ENCODE data around the gene HIKESHI.

HIKESHI gene

DNA sequence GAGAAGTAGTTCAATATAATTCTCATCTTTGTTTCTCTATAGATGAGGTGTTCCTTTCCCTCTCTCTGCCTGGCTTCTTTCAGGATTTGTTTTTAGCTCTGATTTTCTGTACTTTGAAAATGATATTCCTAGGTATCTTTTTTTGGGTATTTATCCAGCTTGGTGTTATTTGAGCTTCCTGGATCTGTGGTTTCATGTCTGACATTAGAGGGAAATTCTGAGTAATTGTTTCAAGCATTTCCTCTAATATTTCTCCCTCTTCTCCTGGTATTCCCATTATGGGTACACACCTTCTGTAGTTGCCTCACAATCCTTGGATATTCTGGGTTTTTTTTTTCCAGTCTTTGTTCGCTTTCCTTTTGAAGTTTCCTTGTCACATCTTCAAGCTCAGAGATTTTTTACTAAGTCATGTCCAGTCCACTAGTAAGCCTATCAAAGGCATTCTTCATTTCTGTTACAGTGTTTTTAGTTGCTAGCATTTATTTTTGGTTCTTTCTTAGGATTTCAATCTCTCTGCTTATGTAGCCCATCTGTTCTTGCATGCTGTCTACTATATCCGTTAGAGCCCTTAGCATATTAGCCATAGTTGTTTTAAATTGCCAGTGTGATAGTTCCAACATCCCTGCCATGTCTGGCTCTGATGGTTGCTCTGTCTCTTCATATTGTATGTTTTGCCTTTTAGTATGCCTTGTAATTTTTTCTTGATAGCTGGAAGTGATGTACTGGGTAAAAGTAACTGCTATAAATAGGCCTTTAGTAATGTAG is 78.4 kb downstream of the HIKESHI start:
- in situ Hi-C loops (cut with HindIII; ENCODE audit: low sequenced_read_pairs): no loop called here
- no peak for DNase-seq (ENCODE audit: low read depth)
- TF ChIP-seq, protein P1, sequence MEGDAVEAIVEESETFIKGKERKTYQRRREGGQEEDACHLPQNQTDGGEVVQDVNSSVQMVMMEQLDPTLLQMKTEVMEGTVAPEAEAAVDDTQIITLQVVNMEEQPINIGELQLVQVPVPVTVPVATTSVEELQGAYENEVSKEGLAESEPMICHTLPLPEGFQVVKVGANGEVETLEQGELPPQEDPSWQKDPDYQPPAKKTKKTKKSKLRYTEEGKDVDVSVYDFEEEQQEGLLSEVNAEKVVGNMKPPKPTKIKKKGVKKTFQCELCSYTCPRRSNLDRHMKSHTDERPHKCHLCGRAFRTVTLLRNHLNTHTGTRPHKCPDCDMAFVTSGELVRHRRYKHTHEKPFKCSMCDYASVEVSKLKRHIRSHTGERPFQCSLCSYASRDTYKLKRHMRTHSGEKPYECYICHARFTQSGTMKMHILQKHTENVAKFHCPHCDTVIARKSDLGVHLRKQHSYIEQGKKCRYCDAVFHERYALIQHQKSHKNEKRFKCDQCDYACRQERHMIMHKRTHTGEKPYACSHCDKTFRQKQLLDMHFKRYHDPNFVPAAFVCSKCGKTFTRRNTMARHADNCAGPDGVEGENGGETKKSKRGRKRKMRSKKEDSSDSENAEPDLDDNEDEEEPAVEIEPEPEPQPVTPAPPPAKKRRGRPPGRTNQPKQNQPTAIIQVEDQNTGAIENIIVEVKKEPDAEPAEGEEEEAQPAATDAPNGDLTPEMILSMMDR (IDR thresholded peaks at IDR 0.05; ENCODE audit: low read depth, low read length, missing control alignments): no peak
- no peak overlapping the region for H3K4me3 ChIP-seq (ENCODE audit: low read depth, low read length)

DNA sequence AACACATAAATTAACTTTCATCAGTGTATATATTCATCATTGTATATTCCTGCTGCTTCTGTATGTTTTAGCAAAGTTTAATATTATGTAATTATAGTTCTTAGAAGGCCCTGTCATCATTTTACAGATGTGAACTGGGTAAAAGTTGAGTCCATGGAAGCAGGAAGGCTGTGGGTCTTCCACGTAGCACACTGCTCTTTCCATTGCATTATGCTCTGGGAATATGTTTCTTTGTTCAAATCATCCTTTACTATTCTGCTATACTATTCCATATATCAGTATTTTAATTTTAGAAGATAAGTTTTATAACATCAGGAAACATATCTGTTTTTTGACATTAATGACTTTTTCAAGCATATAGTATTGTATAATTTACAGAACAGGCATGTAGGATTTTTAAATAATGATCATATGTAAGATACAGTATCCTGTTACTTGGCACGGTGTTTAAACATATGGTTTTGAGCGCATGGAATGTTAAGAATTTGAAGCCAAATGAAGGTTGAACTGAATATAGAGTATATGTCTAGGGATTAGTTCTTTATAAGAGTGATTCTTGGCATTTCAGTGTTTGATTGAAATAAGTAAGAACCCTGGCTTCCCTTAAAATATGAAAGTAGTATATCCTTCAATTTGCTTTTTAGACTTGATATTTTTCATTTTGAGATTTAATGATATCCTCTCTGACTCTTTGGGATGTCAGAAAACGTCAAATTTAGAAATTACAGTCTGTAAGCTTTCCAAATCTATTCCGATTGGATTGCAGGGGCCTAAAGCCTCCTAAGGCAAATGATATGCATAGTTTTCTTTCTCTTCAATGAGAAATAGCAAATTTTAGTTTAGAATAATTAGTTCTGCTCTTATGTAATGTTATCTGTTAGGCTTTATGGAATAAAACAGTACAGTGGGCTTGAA is 81.3 kb downstream of the HIKESHI start:
- H3K4me3 ChIP-seq (ENCODE audit: low read depth, low read length): no peak overlapping the region
- no peak for DNase-seq (ENCODE audit: low read depth)
- TF ChIP-seq, protein P1 (IDR thresholded peaks at IDR 0.05; ENCODE audit: low read depth, low read length, missing control alignments): no peak
- in situ Hi-C loops (cut with HindIII; ENCODE audit: low sequenced_read_pairs): no loop called here

DNA sequence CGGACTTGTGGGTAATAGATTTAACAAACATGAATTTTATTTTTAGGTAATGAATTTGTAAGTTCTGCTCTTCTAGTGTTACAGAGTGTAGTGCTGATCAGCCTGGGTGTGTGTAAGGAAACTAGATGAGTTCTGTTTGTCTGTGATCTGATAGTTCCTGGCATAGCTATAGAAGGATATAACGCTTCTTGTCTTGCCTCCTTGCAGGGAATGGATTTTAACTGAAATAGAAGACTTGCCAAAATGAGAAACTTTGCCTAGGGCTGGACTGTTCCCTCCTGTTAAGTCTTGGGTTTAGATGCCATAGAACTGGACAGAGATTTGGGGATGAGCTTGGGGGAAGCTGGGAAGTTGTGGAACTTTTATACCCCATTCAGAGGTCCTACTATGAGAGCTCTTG is 84.2 kb downstream of the HIKESHI start:
- H3K4me3 ChIP-seq (ENCODE audit: low read depth, low read length): no peak overlapping the region
- no peak for DNase-seq (ENCODE audit: low read depth)
- TF ChIP-seq, protein P1 (IDR thresholded peaks at IDR 0.05; ENCODE audit: low read depth, low read length, missing control alignments): no peak
- in situ Hi-C loops (cut with HindIII; ENCODE audit: low sequenced_read_pairs): no loop called here

DNA sequence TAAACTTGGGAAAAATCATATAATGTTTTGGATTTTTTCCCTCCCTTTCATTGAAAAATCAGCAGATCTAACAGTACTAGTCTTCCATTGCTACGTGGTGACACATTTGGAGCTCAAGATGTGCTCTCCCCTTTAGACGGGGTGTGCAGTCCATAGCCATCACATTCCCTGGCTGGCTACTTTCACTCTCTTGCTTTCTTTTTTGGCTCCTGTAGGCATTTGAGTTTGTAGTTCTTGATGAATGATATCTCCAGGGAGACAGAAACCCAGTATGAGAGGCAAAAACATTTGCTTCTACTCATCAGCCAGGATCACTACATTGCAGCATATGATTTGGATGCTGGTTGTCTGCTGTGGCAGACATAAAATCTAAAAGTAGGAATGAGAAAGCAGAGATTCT is 84.7 kb downstream of the HIKESHI start:
- no peak overlapping the region for H3K4me3 ChIP-seq (ENCODE audit: low read depth, low read length)
- TF ChIP-seq, protein P1 (IDR thresholded peaks at IDR 0.05; ENCODE audit: low read depth, low read length, missing control alignments): no peak
- in situ Hi-C loops (cut with HindIII; ENCODE audit: low sequenced_read_pairs): no loop called here
- DNase-seq (ENCODE audit: low read depth): no peak

DNA sequence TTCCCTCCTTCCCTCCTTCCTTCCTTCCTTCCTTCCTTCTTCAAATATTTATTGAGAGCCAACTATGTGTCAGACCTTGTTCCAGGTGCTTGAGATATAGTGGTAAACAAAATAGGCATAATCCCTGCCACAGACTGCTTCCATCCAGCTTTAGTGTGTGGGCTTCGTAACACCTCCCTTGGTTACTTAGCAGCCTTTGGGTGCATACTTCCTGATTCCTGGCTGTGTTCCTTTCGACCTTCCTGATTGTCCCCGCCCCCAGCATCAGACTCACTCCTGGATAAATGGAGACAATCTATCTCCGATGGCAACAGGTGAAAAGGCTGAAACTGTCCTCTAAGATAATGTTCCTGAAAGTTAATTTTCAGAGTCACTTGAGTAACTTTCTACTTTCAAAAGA is 86.2 kb downstream of the HIKESHI start:
- in situ Hi-C loops (cut with HindIII; ENCODE audit: low sequenced_read_pairs): no loop called here
- no peak for DNase-seq (ENCODE audit: low read depth)
- TF ChIP-seq, protein P1 (IDR thresholded peaks at IDR 0.05; ENCODE audit: low read depth, low read length, missing control alignments): no peak
- H3K4me3 ChIP-seq (ENCODE audit: low read depth, low read length): no peak overlapping the region

DNA sequence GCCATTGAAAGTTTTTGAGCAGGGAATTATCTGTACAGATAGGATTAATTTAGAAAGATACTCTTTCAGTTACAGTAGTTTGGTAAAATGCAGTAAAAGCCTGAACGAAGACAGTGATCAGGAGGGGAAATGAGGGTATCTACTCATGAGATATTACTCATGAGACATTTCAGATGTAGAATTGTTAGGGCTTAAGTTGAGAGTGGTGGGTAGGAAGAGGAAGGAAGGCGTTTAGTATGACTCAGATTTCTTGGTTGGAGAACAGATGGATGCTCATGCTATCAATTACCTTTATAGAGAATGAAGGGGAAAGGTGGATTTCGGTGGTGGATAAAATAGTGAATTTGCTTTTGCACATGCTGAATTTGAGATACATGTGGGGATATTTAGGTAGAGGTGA is 88.4 kb downstream of the HIKESHI start:
- no peak overlapping the region for H3K4me3 ChIP-seq (ENCODE audit: low read depth, low read length)
- no peak for DNase-seq (ENCODE audit: low read depth)
- in situ Hi-C loops (cut with HindIII; ENCODE audit: low sequenced_read_pairs): no loop called here
- TF ChIP-seq, protein P1 (IDR thresholded peaks at IDR 0.05; ENCODE audit: low read depth, low read length, missing control alignments): no peak

Data from astrocyte of the cerebellum (primary cell).